HFFc6 (cell line): ENCODE measurements around the gene FHIT. TPM values are rescaled to one million over a fixed set of nuclear protein-coding genes. Genes with fewer than 3 reads are reported as not detected.
"Not testable (repeated sequence)": the region's sequence is repeated elsewhere in the genome, so short reads cannot be mapped to it uniquely, and the experiment has no call there.

Experiments
- DNase-seq: peaks from one replicate; pipeline ENCODE4 v3.0.0-alpha.2; 2018
- H3K27ac Mint-ChIP-seq: 2 replicates; pipeline ENCODE4 v1.8.0; 2020; ENCODE audit warnings: mild to moderate bottlenecking, mixed read lengths
- H3K27me3 Mint-ChIP-seq: 2 replicates; pipeline ENCODE4 v1.8.0; 2021; ENCODE audit warnings: mild to moderate bottlenecking, moderate library complexity, mixed read lengths; ENCODE audit not compliant: insufficient read depth
- H3K36me3 Mint-ChIP-seq: 2 replicates; pipeline ENCODE4 v1.8.0; 2021; ENCODE audit warnings: low read depth, mixed read lengths
- H3K4me1 Mint-ChIP-seq: 2 replicates; pipeline ENCODE4 v1.8.0; 2020; ENCODE audit warnings: low read depth, mixed read lengths
- H3K4me3 Mint-ChIP-seq: 2 replicates; pipeline ENCODE4 v1.8.0; 2020; ENCODE audit warnings: mild to moderate bottlenecking, moderate library complexity, mixed read lengths
- H3K9me3 Mint-ChIP-seq: 2 replicates; pipeline ENCODE4 v1.8.0; 2020; ENCODE audit warnings: mild to moderate bottlenecking, mixed read lengths
- CTCF ChIP-seq: fragments of 200-600 bp; sonication (generic); IDR thresholded peaks from 2 replicates; pipeline ENCODE4 v1.5.0; 2021; ENCODE audit warnings: antibody characterized with exemption, mild to moderate bottlenecking
- total RNA-seq, 6 experiments: library from RNA; stranded (reverse); fragmentation: NEBNext Ultra II Directional; extraction: Animal tissue kit (Norgen Biotek cat#: 25700); gene quantifications; 2 replicates in 1 of 6; 3 replicates in 5 of 6; pipeline ENCODE4 v1.2.3, GENCODE V29; 2021

The FHIT gene
- total RNA-seq, 6 experiments from 2014 or later, result 0.33 to 0.38 TPM; not detected in 4

DNA sequence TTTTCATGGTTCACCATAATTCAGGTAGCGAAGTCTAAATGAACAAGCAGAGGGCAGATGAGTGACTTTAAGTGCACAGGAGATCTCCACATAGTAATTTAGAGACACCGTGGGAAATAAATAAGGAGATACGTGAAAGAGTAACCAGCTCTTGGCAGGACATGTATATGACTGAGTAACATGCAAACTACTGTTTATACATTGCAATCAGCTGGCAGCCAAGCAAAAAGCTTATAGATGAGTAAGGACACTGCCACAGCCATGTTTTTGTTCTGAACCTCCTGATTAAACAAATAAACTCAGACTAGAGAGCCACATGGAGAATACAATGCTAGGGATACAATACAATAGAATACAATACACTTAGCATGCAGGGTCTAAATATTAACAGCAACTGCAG lies 252.4 kb downstream of the FHIT start:
- Mint-ChIP-seq H3K9me3 (peaks cover 6% of the 10 kb centered on the region; the same call in 1 of the 2 replicates), H3K4me3 (no peak overlapping the region), H3K36me3 (no peaks in the 10 kb centered on the region), H3K27ac (no peak overlapping the region), H3K27me3 (no peaks in the 10 kb centered on the region), H3K4me1 (no peaks in the 10 kb centered on the region)
- no peak for TF ChIP-seq CTCF
- DNase-seq, result no peak

DNA sequence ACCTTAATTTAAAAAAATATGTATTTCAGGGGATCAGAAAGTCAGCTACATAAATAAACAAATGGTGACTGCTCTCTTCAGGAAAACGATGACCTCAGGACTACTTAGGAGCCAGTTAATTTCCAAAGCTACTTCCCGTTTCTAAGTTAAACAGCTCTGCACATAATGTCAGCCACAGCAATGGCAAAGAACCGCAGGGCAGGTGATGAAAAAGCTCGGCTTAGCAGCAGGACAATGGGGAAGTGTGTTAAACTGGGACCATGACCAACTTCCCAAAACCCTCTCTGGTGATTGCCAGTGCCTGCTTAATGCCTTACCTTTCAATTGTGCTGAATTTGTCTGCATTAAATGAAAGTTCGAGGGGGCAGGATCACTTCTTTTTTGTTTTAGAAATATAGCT lies 258.9 kb downstream of the FHIT start:
- Mint-ChIP-seq H3K9me3 (peaks cover 9% of the 10 kb centered on the region; the same call in 1 of the 2 replicates), H3K36me3 (no peaks in the 10 kb centered on the region), H3K4me1 (no peaks in the 10 kb centered on the region), H3K27me3 (no peaks in the 10 kb centered on the region; the same call in 1 of the 2 replicates), H3K27ac (no peak overlapping the region), H3K4me3 (no peak overlapping the region)
- no peak for TF ChIP-seq CTCF
- DNase-seq, result no peak

GRCh38 chr3:60990442-60990730 lies 260.9 kb downstream of the FHIT start:
- H3K27me3 Mint-ChIP-seq, result no peaks in the 10 kb centered on the region; the same call in 1 of the 2 replicates
- no peaks in the 10 kb centered on the region for H3K4me1 Mint-ChIP-seq
- TF ChIP-seq CTCF, result no peak
- no peak for DNase-seq
- H3K36me3 Mint-ChIP-seq, result no peaks in the 10 kb centered on the region
- no peak overlapping the region for H3K27ac Mint-ChIP-seq
- peaks cover 21% of the 10 kb centered on the region for H3K9me3 Mint-ChIP-seq
- no peak overlapping the region for H3K4me3 Mint-ChIP-seq

DNA sequence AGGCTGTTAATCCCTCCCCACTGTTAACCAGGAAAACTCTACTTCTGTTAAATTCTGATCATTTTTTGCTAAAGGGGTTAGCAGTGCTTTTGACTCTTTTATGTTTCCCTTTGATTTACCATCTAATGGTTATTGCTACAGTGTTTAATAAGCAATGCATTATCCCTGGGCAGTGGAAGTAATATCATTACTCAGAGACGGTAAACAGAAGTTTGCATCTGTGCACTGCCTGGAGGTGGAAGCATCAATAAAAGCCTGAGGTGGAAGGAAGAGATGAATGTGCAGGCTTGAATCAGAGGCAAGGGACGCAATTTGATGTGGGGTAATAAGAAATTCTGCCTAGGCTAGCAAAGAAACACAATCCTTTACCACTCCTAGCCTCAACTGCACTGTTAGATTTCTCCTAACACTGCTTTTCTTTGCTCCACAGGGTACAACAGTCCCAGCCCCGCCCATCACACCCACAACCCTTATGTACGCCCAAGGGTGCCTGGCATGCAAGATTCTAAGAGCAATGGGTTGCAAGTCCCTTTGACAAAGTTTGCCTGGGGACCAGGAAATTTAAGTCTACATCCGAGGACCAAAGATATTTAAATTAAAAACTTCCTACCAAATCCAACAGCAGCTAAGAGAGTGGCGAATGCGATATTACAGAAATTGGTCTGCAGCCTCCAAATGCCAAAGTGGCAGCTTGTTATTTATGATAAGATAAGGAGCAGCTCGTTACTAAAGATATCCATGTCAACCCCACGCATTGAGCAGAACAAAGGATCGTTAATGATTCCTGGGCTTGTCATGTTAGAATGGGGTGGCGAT lies 261.4 kb downstream of the FHIT start:
- no peak for DNase-seq
- TF ChIP-seq CTCF, result no peak
- H3K27ac Mint-ChIP-seq, result no peak overlapping the region
- H3K36me3 Mint-ChIP-seq, result no peaks in the 10 kb centered on the region
- H3K4me1 Mint-ChIP-seq, result no peaks in the 10 kb centered on the region
- H3K27me3 Mint-ChIP-seq, result peaks cover 1% of the 10 kb centered on the region
- H3K4me3 Mint-ChIP-seq, result no peak overlapping the region
- peaks cover 26% of the 10 kb centered on the region for H3K9me3 Mint-ChIP-seq

DNA sequence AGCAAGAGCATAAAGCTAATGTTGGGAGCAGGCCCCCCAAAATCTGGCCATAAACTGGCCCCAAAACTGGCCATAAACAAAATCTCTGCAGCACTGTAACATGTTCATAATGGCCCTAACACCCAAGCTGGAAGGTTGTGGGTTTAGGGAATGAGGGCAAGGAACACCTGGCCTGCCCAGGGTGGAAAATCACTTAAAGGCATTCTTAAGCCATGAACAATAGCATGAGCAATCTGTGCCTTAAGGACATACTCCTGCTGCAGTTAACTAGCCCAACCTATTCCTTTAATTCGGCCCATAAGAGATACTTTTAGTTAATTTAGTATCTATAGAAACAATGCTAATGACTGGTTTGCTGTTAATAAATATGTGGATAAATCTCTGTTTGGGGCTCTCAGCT lies 264.1 kb downstream of the FHIT start:
- peaks cover 28% of the 10 kb centered on the region for H3K9me3 Mint-ChIP-seq
- not testable (repeated sequence) for H3K4me1 Mint-ChIP-seq, H3K27ac Mint-ChIP-seq, H3K4me3 Mint-ChIP-seq, H3K27me3 Mint-ChIP-seq, DNase-seq, H3K36me3 Mint-ChIP-seq

DNA sequence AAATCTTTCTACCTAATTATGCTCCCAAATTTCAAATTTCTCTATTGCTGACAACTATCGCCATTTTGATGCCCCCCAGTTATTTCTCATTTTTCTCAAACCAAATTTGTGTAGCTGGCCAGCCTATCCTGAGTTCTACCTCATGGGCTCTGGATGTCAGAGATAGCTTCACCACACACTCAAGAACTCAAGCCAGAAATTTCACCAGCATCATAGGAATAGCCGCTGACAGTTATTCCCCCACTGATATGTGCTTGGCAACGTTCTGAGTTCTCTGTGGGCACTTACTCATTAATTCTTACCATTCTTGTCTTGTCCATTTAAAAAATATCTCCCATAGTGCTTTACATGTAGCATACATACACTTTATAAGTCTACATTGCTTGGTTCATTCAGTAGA lies 264.7 kb downstream of the FHIT start:
- no peak for DNase-seq
- Mint-ChIP-seq H3K27ac (no peak overlapping the region), H3K36me3 (no peaks in the 10 kb centered on the region), H3K4me3 (no peak overlapping the region), H3K9me3 (peaks cover 28% of the 10 kb centered on the region), H3K27me3 (peaks cover 1% of the 10 kb centered on the region), H3K4me1 (no peaks in the 10 kb centered on the region)
- no peak for TF ChIP-seq CTCF
